Adrenal gland (tissue), 5 donors: Measurements from ENCODE around the gene RSPH6A.

ENCODE experiments used
- POLR2A ChIP-seq, 2 donors: fragments of 450-650 bp; IDR thresholded peaks; one replicate each; pipeline ENCODE4 v1.6.1; 2017; ENCODE audit warnings: antibody characterized with exemption in 2 of 2, mild to moderate bottlenecking in 2 of 2, moderate library complexity in 1 of 2
- TF ChIP-seq, protein P1 (sequence below), 6 experiments: fragments of 450-650 bp in 4 of 6; fragments of 200-600 bp in 2 of 6; sonication (generic) in 1 of 6; IDR thresholded peaks; 1 replicate in 5 of 6; 2 replicates in 1 of 6; pipeline versions ENCODE4 v1.5.1 to v1.8.0; 2016 to 2021; ENCODE audit warnings: antibody characterized with exemption in 6 of 6, mild to moderate bottlenecking in 2 of 6, moderate library complexity in 1 of 6
- donor health status: DM: no; HTN: no; CAD: no.

- TF ChIP-seq, protein P1, sequence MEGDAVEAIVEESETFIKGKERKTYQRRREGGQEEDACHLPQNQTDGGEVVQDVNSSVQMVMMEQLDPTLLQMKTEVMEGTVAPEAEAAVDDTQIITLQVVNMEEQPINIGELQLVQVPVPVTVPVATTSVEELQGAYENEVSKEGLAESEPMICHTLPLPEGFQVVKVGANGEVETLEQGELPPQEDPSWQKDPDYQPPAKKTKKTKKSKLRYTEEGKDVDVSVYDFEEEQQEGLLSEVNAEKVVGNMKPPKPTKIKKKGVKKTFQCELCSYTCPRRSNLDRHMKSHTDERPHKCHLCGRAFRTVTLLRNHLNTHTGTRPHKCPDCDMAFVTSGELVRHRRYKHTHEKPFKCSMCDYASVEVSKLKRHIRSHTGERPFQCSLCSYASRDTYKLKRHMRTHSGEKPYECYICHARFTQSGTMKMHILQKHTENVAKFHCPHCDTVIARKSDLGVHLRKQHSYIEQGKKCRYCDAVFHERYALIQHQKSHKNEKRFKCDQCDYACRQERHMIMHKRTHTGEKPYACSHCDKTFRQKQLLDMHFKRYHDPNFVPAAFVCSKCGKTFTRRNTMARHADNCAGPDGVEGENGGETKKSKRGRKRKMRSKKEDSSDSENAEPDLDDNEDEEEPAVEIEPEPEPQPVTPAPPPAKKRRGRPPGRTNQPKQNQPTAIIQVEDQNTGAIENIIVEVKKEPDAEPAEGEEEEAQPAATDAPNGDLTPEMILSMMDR (IDR thresholded peaks at IDR 0.05), result no peak
- TF ChIP-seq POLR2A (IDR thresholded peaks at IDR 0.05), result peak; percentile 27 to 55
Observed at GRCh38 chr19:45767881-45768654, 47.0 kb downstream of the RSPH6A start.
